A673 (cell line): Measurements from ENCODE around the gene LTF. TPM values are rescaled to one million over a fixed set of nuclear protein-coding genes. Genes with fewer than 3 reads are reported as not detected.

ENCODE experiments used
- BruUV-seq: library from RNA; stranded (reverse); fragments of 400-500 nt; replicated peaks from 2 replicates; lab custom pipeline; 2021; lab: Mats Ljungman, UMichigan
- CTCF ChIA-PET: fragments of 300-600 bp; sonication (Branson Sonifier 250); formaldehyde crosslinking; loops from one replicate; lab custom pipeline; 2022; ENCODE audit warnings: antibody characterized with exemption; lab: Charles Lee
- POLR2A ChIA-PET: fragments of 300-600 bp; sonication (Branson Sonifier 250); formaldehyde crosslinking; loops from one replicate; lab custom pipeline; 2022; ENCODE audit warnings: antibody characterized with exemption; ENCODE audit not compliant: low non-redundant PET; lab: Charles Lee
- DNase-seq: peaks from one replicate; pipeline ENCODE4 v3.0.0-alpha.2; 2015; ENCODE audit warnings: low spot score
- H3K27ac ChIP-seq: fragments of 200-600 bp; sonication (generic); 2 replicates; pipeline ENCODE4 v1.5.1; 2016; ENCODE audit warnings: mixed run types, low read depth, mild to moderate bottlenecking, mixed read lengths, antibody characterized with exemption, low read length; ENCODE audit not compliant: poor library complexity, severe bottlenecking
- H3K27me3 ChIP-seq: fragments of 200-600 bp; sonication (generic); replicated peaks from 2 replicates; pipeline ENCODE4 v1.6.1; 2017; ENCODE audit warnings: mixed run types, low read depth, mild to moderate bottlenecking, mixed read lengths, antibody characterized with exemption, low read length; ENCODE audit not compliant: insufficient read depth, poor library complexity
- H3K36me3 ChIP-seq: fragments of 200-600 bp; sonication (generic); 2 replicates; pipeline ENCODE4 v1.6.1; 2016; ENCODE audit warnings: mixed run types, mild to moderate bottlenecking, mixed read lengths, antibody characterized with exemption, low read length; ENCODE audit not compliant: insufficient read depth, poor library complexity, severe bottlenecking
- H3K4me1 ChIP-seq: fragments of 200-600 bp; sonication (generic); 2 replicates; pipeline ENCODE4 v1.6.1; 2017; ENCODE audit warnings: mixed run types, mild to moderate bottlenecking, mixed read lengths, antibody characterized with exemption, low read length; ENCODE audit not compliant: insufficient read depth, poor library complexity, severe bottlenecking
- H3K4me3 ChIP-seq: fragments of 200-600 bp; sonication (generic); 2 replicates; pipeline ENCODE4 v1.5.1; 2016; ENCODE audit warnings: low read depth, mixed run types, mild to moderate bottlenecking, mixed read lengths, low read length; ENCODE audit not compliant: poor library complexity, severe bottlenecking
- H3K9me3 ChIP-seq: fragments of 200-600 bp; sonication (generic); 2 replicates; pipeline ENCODE4 v1.6.1; 2016; ENCODE audit warnings: mixed run types, low read depth, mild to moderate bottlenecking, mixed read lengths, antibody characterized with exemption, low read length; ENCODE audit not compliant: poor library complexity, severe bottlenecking
- CTCF ChIP-seq: fragments of 300-800, 200-600 bp; sonication (generic); conservative IDR thresholded peaks from 2 replicates; pipeline ENCODE4 v1.5.1; 2017; ENCODE audit warnings: low read depth, mild to moderate bottlenecking, antibody characterized with exemption, low read length, moderate library complexity, mixed read lengths
- EZH2 ChIP-seq: fragments of 200-600 bp; sonication (generic); IDR thresholded peaks from 2 replicates; pipeline ENCODE4 v1.6.1; 2017; ENCODE audit warnings: borderline replicate concordance, low read depth, mild to moderate bottlenecking, mixed read lengths, antibody characterized with exemption, low read length; ENCODE audit not compliant: poor library complexity, severe bottlenecking
- intact Hi-C: fragments of 100-400 bp; cut with micrococcal nuclease; formaldehyde crosslinking; loops from one replicate; pipeline ENCODE4 v1.10.0; 2022; ENCODE audit not compliant: unreplicated experiment
- total RNA-seq: library from RNA; stranded (reverse); gene quantifications from 2 replicates; pipeline ENCODE4 v1.2.3, GENCODE V29; 2021

LTF gene
- total RNA-seq, 1 experiment from 2014 or later, result not detected

GRCh38 chr3:46419816-46420215 is 44.9 kb downstream of the LTF start:
- H3K4me1 ChIP-seq, result no peaks in the 10 kb centered on the region

DNA sequence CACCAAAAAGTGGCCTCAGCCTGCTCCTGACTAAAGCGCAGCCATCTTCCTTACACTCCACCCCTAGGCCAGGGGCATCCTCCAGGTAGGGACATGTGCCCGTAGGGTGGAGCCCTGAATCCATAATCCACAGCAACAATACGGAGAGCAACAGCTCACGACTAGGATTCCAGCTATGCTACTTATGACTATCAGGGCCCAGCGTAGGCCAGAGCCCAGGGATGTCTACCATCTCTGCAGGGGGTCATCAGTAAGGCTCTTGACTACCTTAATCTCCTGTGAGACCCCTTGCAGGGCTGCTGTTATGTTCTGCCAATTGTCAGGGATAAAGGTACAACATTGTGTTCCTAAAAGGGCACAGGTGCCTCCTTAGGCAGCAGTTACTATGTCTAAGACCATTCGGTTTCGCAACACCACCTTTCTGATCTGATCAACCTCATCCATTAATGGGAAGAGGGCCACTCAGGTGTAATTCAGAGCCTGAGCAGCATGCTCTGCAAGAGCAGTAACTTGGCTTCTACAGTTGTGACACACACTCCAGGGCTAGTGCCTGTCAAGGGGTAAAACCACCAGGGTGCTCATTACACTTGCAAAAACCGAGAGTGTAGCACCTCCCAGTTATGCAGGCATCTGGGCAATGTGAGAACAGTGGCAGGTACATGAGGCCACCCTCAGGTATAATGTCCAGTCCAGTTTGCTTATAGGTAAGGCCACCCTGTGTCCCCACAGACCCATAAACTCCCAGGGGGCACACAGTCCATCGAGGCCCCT is 46.7 kb downstream of the LTF start:
- CTCF ChIA-PET, result no interaction called here
- POLR2A ChIA-PET, result no interaction called here
- Histone ChIP-seq H3K36me3 (no peaks in the 10 kb centered on the region), H3K4me3 (no peak overlapping the region), H3K4me1 (no peaks in the 10 kb centered on the region), H3K9me3 (no peaks in the 10 kb centered on the region), H3K27me3 (no peaks in the 10 kb centered on the region), H3K27ac (no peak overlapping the region)
- DNase-seq, result no peak
- TF ChIP-seq CTCF (no peak), EZH2 (no peak)
- no TSS peak for BruUV-seq
- intact Hi-C loops, result no loop called here

More at GRCh38 chr3:46419816-46420215, 44.9 kb downstream of the LTF start:
- TF ChIP-seq CTCF (no peak), EZH2 (no peak)
- BruUV-seq, result no TSS peak
- POLR2A ChIA-PET, result no interaction called here
- Histone ChIP-seq H3K9me3 (no peaks in the 10 kb centered on the region), H3K36me3 (no peaks in the 10 kb centered on the region), H3K27me3 (no peaks in the 10 kb centered on the region), H3K27ac (no peak overlapping the region), H3K4me3 (no peak overlapping the region)
- intact Hi-C loops, result no loop called here
- CTCF ChIA-PET, result no interaction called here
- no peak for DNase-seq

DNA sequence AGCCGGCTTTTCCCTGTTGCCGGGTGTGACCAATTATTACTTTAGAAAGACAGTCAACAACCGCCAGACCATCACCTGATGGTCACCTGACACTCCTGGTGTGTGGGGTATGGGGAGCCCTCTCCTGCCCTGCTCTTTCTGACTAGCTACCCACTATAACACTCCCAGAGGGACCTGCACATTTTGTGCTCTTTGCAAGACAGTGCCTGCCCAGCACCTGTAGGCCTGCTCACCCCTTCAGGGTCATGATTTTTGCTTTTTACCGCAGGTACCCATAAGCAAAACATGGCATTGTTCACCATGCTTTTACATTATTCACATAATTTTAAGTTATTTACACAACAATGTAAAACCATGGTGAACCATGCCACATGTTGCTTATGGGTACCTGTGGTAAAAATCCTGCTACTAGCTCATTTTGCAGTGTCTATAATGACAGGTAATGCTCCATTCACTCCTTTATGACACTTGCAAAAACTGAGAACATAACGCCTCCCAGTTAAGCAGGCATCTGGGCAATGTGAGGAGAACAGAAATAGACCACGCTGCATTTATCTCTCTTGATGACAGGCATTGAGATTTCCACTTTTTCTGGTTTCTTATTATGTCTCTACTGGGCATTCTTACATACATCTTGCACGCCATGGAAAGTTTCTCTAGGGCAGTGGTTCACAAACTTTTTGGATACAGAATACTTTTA is 47.7 kb downstream of the LTF start:
- TF ChIP-seq EZH2 (no peak), CTCF (no peak)
- ChIA-PET POLR2A (no interaction called here), CTCF (no interaction called here)
- Histone ChIP-seq H3K9me3 (no peaks in the 10 kb centered on the region), H3K27ac (no peak overlapping the region), H3K27me3 (no peaks in the 10 kb centered on the region), H3K4me1 (no peaks in the 10 kb centered on the region), H3K36me3 (no peaks in the 10 kb centered on the region), H3K4me3 (no peak overlapping the region)
- BruUV-seq, result no TSS peak
- DNase-seq, result no peak
- intact Hi-C loops, result no loop called here
